A673 (cell line): ENCODE measurements around the gene WBP2.

Source experiments
- EZH2 ChIP-seq: fragments of 200-600 bp; sonication (generic); IDR thresholded peaks from 2 replicates; pipeline ENCODE4 v1.6.1; 2017; ENCODE audit warnings: borderline replicate concordance, low read depth, mild to moderate bottlenecking, mixed read lengths, antibody characterized with exemption, low read length; ENCODE audit not compliant: poor library complexity, severe bottlenecking
- TF ChIP-seq, protein P1 (sequence below): fragments of 300-800, 200-600 bp; sonication (generic); conservative IDR thresholded peaks from 2 replicates; pipeline ENCODE4 v1.5.1; 2017; ENCODE audit warnings: low read depth, mild to moderate bottlenecking, antibody characterized with exemption, low read length, moderate library complexity, mixed read lengths

DNA sequence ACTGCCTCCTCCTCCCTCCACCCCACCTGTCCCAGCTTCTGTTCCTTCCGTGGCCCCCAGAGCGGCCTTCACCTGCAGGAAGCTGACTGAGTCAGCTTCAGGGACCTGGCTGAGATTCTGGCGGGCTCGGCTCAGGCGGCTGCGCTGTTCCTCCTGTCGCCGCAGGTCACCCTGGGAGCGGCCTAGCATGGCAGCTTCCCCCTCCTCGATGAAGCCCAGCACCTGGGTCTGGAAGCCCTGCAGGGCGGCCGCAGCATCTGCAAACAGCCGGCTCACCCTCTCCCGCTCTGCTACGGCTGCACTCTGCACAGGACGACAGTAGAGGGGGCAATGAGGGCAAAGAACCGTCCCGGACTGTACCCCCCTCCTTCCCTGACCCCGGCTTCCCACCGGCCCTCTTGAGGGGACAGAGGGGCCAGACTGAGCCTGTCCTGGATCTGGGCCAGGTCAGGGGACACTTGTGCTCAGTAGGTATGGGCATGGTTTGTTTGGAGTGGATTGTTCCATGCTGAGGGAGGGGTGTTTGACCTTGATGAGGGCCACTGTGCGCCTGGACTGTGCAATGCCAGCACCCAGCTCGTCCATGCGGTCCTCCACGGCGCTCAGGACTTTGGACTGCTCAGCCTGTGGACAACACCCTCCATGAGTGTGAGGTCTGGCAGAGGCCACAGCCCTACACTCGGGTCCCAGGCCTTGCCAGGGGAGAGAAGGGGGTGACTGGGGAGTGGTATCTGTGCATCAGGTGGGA, 21.2 kb upstream of the WBP2 start:
- TF ChIP-seq, protein P1, sequence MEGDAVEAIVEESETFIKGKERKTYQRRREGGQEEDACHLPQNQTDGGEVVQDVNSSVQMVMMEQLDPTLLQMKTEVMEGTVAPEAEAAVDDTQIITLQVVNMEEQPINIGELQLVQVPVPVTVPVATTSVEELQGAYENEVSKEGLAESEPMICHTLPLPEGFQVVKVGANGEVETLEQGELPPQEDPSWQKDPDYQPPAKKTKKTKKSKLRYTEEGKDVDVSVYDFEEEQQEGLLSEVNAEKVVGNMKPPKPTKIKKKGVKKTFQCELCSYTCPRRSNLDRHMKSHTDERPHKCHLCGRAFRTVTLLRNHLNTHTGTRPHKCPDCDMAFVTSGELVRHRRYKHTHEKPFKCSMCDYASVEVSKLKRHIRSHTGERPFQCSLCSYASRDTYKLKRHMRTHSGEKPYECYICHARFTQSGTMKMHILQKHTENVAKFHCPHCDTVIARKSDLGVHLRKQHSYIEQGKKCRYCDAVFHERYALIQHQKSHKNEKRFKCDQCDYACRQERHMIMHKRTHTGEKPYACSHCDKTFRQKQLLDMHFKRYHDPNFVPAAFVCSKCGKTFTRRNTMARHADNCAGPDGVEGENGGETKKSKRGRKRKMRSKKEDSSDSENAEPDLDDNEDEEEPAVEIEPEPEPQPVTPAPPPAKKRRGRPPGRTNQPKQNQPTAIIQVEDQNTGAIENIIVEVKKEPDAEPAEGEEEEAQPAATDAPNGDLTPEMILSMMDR, result no peak
- TF ChIP-seq EZH2, result no peak
